Activated naive CD4-positive, alpha-beta T cell treated with anti-CD3 and anti-CD28 coated beads for 36 hours (primary cell): Measurements from ENCODE around the gene CADM1. TPM values are rescaled to one million over a fixed set of nuclear protein-coding genes. Genes with fewer than 3 reads are reported as not detected.

Experiments used
- CTCF ChIA-PET: fragments of 350-600 bp; sonication (Branson Sonifier 250); formaldehyde crosslinking; loops from one replicate; lab custom pipeline; 2021; ENCODE audit warnings: antibody characterized with exemption; lab: Charles Lee
- DNase-seq: peaks from one replicate; pipeline ENCODE4 v3.0.0-alpha.2; 2020
- H3K27ac Mint-ChIP-seq: one replicate; pipeline ENCODE4 v1.8.0; 2021; ENCODE audit warnings: mild to moderate bottlenecking, mixed read lengths
- H3K27me3 Mint-ChIP-seq: one replicate; pipeline ENCODE4 v1.8.0; 2021; ENCODE audit warnings: low read depth, mixed read lengths
- H3K36me3 Mint-ChIP-seq: one replicate; pipeline ENCODE4 v1.8.0; 2021; ENCODE audit warnings: low read depth, mixed read lengths
- H3K4me1 Mint-ChIP-seq: one replicate; pipeline ENCODE4 v1.8.0; 2021; ENCODE audit warnings: low read depth, mixed read lengths
- H3K4me3 Mint-ChIP-seq: one replicate; pipeline ENCODE4 v1.8.0; 2021; ENCODE audit warnings: mild to moderate bottlenecking, moderate library complexity, mixed read lengths
- H3K9me3 Mint-ChIP-seq: one replicate; pipeline ENCODE4 v1.8.0; 2021; ENCODE audit warnings: mixed read lengths
- intact Hi-C: fragments of 100-400 bp; cut with micrococcal nuclease; formaldehyde crosslinking; loops from one replicate; pipeline ENCODE4 v1.15.1; 2023
- total RNA-seq, 2 experiments: library from RNA; stranded (reverse); gene quantifications; one replicate each; pipeline ENCODE4 v1.2.3, GENCODE V29; 2021

The CADM1 gene
- total RNA-seq, 2 experiments from 2014 or later = 0.24 TPM; not detected in 1

DNA sequence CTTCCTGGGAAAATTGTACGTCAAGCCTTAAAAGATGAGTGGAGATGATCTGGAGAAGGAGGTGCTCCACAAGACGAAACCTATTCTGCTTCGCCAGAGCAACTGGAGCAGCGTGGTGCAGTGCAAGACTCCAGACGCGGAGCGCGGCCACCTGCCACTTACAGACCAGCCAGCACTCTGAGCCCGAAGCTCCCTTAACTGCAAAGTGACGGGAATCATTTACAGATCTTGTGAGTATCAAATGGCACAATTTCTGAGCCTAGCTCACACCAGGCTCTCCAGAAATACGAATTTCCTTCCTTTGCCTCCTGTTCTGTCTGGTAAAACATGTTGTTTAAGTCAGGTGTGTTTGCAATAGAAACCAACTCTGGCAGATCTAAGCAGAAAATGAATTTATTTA, 369.3 kb downstream of the CADM1 start:
- intact Hi-C loops = no loop called here
- Mint-ChIP-seq H3K27me3 (no peaks in the 10 kb centered on the region), H3K27ac (no peak overlapping the region), H3K9me3 (no peaks in the 10 kb centered on the region), H3K4me3 (no peak overlapping the region), H3K36me3 (no peaks in the 10 kb centered on the region), H3K4me1 (no peaks in the 10 kb centered on the region)
- CTCF ChIA-PET = no interaction called here
- DNase-seq = no peak

DNA sequence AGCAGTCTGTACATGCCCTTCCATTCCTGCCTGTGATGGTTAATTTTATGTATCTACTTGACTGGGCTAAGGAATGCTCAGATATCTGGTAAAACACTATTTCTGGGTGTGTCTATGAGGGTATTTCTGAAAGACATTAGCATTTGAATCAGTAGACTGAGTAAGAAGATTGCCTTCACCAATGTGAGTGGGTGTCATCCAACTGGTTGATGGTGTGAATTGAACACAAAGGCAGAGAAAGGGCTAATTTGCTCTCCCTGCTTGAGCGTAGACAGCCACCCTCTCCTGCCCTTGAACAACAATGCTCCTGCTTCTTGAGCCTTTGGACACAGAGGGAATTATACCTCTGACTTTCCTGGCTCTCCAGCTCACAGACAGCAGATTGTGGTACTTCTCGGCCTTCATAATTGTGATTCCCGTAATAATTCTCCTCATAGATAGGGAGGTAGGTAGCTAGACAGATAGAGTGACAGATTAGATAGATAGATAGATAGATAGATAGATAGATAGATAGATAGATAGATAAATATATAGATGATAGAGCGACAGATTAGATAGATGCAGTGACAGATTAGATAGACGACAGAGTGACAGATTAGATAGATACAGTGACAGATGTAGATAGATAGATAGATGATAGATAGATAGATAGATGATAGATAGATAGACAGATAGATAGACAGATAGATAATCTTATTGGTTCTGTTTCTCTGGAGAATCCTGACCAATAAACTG, 370.6 kb downstream of the CADM1 start:
- H3K4me3 Mint-ChIP-seq = no peak overlapping the region
- no peaks in the 10 kb centered on the region for H3K9me3 Mint-ChIP-seq
- no peaks in the 10 kb centered on the region for H3K4me1 Mint-ChIP-seq
- H3K27me3 Mint-ChIP-seq = peaks cover 2% of the 10 kb centered on the region
- no peak for DNase-seq
- H3K36me3 Mint-ChIP-seq = no peaks in the 10 kb centered on the region
- intact Hi-C loops = no loop called here
- no peak overlapping the region for H3K27ac Mint-ChIP-seq
- CTCF ChIA-PET = no interaction called here

DNA sequence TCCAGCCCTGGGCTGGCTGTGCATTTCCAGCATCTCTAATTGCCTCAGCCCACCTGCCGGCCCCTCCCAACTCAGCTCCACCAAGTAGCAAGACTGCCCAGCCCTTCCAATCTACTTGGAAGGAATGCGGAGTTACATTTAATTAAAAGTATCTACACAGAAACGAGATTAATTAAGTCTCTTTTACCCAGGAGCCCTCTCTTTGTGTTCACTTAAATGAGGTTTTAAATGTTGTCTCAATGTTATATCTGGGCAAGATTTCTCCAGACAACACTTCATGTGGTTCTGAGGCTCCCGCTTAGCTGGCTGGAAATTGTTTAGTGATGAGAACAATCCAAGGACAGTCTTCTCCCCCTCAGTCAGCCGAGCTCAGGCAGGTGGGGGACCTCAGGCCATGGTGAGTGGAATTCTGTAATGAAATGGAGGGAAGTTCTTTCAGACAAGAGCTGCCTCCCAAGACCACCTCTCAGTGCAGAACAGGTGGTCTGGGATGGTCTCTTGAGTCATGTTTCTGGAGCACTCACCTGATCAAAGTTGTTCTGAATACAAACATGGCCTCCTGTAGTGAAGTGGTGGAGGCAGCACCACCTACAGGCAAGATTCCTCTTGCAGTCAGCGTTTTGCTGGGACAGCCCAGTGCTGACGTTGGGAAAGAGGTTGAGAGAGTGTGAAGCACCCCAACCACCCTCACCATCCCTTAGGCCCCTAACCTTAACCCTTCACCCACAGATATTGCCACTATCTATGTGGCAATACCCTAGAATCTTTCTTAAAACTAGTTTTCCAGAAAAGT, 371.6 kb downstream of the CADM1 start:
- no peak overlapping the region for H3K4me3 Mint-ChIP-seq
- no peaks in the 10 kb centered on the region for H3K4me1 Mint-ChIP-seq
- CTCF ChIA-PET = interaction anchor here (0.6 kb wide), 1 partner anchor 111 kb away, joined by 3 read pairs; no protein-coding TSS in a partner anchor
- no peaks in the 10 kb centered on the region for H3K9me3 Mint-ChIP-seq
- H3K27me3 Mint-ChIP-seq = peaks cover 2% of the 10 kb centered on the region
- intact Hi-C loops = no loop called here
- no peaks in the 10 kb centered on the region for H3K36me3 Mint-ChIP-seq
- H3K27ac Mint-ChIP-seq = no peak overlapping the region
- peak; percentile 23 for DNase-seq

DNA sequence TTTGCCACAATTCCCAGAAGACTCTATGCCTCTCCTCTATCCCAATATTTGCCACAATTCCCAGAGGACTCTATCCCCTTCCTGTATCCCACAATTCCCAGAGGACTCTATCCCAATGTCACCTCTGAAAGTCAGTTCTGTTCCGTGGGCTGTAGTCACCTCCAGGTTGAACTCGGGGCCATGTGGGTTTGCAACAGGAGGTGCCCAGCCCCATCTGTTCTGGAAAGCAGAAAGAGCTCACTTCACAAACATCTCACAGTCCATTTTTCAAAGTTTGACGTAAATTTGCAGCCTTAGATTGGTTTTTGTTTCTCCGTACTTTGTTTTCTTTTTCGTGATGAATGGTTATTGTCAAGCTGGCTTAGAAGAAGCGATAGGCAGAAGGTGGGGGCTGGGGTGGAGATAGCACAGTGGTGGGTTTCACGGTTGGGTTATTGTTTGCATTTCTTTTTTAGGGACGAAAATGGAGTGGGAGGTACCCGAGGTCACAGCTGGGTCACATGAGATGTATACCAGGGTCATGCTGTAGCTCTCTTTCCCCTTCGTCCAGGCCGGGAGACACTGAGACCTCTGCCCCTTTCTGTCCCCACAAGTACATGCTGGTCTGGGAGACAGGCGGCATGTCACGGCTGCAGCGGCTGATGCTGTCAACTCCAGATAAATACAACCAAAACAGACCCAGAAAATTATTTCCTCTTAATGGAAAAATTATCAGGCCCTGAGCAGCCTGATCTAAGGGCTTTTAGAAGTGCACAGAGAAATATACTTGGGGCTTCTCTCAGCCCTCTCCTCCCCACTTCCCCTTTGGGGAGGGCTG, 374.5 kb downstream of the CADM1 start:
- Mint-ChIP-seq H3K4me1 (no peaks in the 10 kb centered on the region), H3K27me3 (peaks cover 2% of the 10 kb centered on the region)
- intact Hi-C loops = no loop called here

DNA sequence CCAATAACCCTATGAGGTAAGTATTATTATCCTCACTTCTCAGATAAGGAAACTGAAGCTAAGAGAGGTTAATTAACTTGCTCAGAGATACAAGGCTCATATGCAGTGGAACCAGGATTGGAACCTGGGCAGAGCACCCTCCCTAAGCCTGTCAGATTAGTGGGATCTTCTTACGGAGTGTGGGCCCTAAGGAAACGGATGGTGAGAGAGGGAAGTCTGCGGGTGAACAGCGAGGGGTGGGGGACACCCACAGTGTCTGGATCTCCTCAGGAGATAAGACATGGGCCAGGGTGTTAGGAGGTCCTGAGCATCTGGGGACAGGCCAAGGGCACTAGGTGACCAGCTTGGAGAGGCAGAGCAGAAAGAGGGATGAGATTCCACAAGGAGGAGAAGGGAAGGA, 376.0 kb downstream of the CADM1 start:
- Mint-ChIP-seq H3K9me3 (no peaks in the 10 kb centered on the region), H3K4me3 (no peak overlapping the region), H3K27ac (no peak overlapping the region), H3K36me3 (no peaks in the 10 kb centered on the region), H3K27me3 (peaks cover 2% of the 10 kb centered on the region), H3K4me1 (no peaks in the 10 kb centered on the region)
- CTCF ChIA-PET = no interaction called here
- intact Hi-C loops = no loop called here
- DNase-seq = no peak

More for the DNA sequence above, 374.5 kb downstream of the CADM1 start:
- H3K36me3 Mint-ChIP-seq = no peaks in the 10 kb centered on the region
- DNase-seq = no peak
- no peaks in the 10 kb centered on the region for H3K9me3 Mint-ChIP-seq
- no peak overlapping the region for H3K27ac Mint-ChIP-seq
- CTCF ChIA-PET = no interaction called here
- H3K4me3 Mint-ChIP-seq = no peak overlapping the region

DNA sequence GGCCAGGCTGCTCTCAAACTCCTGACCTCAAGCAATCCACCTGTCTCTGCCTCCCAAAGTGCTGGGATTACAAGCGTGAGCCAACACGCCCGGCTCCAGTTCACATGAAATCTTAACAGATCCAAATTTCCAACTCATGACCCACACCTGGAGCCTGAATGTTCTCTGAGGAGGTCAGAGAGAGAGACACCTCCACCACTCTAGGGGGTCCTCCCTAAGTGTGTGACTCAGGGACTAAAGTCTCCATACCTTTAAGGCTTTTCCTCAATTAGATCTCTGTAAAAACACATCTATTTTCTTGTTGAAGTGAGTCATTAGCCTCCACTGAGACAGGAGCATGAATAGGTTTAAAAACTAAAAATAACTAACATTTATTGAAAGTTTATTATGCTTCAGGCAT, 376.4 kb downstream of the CADM1 start:
- no peaks in the 10 kb centered on the region for H3K4me1 Mint-ChIP-seq
- H3K27me3 Mint-ChIP-seq = peaks cover 2% of the 10 kb centered on the region
- H3K9me3 Mint-ChIP-seq = no peaks in the 10 kb centered on the region
- H3K4me3 Mint-ChIP-seq = no peak overlapping the region
- no peak overlapping the region for H3K27ac Mint-ChIP-seq
- no peak for DNase-seq
- H3K36me3 Mint-ChIP-seq = no peaks in the 10 kb centered on the region
- intact Hi-C loops = no loop called here
- CTCF ChIA-PET = no interaction called here

DNA sequence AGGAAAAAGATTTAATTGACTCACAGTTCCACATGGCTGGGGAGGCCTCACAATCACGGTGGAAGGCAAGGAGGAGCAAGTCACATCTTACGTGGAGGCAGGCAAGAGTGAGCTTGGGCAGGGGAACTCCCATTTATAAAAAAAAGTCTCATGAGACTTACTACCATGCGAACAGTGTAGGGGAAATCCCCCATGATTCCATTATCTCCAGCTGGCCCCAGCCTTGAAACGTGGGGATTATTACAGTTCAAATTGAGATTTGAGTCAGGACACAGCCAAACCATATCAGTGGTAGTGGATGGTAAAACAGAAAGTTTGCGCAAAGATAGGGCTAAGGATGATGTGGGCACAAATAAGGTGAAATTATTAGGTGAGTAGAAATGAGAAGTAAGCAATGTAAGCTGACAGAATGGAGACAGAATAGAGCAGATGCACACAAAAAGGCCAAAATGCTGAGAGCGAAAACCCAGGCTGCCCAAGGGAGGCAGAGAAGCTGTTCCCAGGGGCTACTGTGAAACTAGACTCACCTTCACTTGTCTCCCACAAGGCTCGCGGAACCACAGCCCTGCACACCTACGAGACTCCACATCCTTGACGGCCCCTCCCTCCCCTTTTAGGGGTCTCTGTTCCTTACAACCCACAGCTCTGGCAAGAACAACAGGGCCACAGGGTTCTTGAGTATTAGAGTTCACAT, 377.6 kb downstream of the CADM1 start:
- Mint-ChIP-seq H3K27me3 (peaks cover 2% of the 10 kb centered on the region), H3K36me3 (no peaks in the 10 kb centered on the region), H3K4me3 (no peak overlapping the region), H3K27ac (no peak overlapping the region), H3K9me3 (no peaks in the 10 kb centered on the region), H3K4me1 (no peaks in the 10 kb centered on the region)
- DNase-seq = no peak
- CTCF ChIA-PET = no interaction called here
- intact Hi-C loops = no loop called here

DNA sequence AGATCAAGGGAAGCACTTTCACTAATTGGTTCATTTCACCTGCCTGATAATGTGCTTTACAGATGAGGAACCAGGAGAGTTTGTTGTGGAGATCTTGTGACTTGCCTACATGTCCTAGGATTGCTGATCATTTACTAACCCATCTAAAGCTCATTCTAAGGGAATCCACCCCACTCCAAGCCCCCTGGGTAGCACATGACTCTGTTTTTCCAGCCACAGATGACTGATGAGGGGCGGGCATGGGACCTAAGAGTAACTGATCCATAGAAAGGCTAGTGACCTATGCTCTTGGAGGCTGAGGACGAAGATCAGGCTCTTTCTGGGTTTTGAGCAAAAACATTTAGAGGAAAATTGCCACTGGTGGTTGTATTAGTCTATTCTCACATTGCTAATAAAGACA, 378.1 kb downstream of the CADM1 start:
- Mint-ChIP-seq H3K27ac (no peak overlapping the region), H3K36me3 (no peaks in the 10 kb centered on the region), H3K27me3 (peaks cover 5% of the 10 kb centered on the region), H3K9me3 (no peaks in the 10 kb centered on the region), H3K4me3 (no peak overlapping the region), H3K4me1 (no peaks in the 10 kb centered on the region)
- CTCF ChIA-PET = no interaction called here
- intact Hi-C loops = no loop called here
- DNase-seq = no peak

DNA sequence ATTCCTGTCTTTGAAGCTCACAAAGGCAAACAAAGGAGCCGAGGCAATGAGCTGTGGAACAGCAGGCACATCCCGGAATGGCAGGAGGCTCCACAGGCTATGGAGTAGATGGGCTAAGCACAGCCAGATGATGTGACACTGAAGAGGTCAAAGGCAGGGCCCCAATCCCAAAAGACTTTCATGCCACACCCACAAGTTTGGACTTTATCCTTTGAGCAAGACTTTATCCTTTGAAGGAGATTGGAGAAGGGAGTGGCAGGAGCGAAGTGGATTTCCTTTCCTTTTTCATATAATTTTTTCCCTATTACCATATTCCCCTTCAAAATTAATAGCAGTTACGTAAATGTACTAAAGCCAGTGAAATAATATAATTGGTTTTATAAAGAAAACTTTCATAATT, 379.4 kb downstream of the CADM1 start:
- Mint-ChIP-seq H3K9me3 (no peaks in the 10 kb centered on the region), H3K4me3 (no peak overlapping the region), H3K36me3 (no peaks in the 10 kb centered on the region), H3K4me1 (no peaks in the 10 kb centered on the region), H3K27me3 (peaks cover 7% of the 10 kb centered on the region), H3K27ac (no peak overlapping the region)
- CTCF ChIA-PET = no interaction called here
- DNase-seq = no peak
- intact Hi-C loops = no loop called here

DNA sequence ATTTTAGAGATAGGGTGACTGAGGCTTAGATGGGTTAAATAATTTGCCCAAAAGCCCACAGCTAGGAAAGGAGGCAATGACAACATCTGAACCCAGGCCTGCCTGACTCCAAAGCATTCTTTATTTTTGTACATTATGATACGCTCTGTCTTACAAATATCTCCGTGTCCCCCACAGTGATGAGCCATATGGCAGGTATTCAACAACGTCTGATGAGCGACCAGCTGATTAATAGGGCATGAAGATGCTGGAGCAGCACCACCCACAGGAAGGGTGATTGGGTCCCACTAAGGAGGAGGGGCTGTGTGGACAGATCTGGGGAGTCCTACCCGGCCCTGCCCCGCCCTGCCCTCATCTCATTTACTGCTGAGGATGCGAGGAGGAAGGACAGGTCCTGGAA, 380.6 kb downstream of the CADM1 start:
- Mint-ChIP-seq H3K9me3 (no peaks in the 10 kb centered on the region), H3K27ac (no peak overlapping the region), H3K36me3 (no peaks in the 10 kb centered on the region), H3K4me3 (no peak overlapping the region), H3K27me3 (peaks cover 5% of the 10 kb centered on the region), H3K4me1 (no peaks in the 10 kb centered on the region)
- no peak for DNase-seq
- CTCF ChIA-PET = no interaction called here
- intact Hi-C loops = no loop called here

DNA sequence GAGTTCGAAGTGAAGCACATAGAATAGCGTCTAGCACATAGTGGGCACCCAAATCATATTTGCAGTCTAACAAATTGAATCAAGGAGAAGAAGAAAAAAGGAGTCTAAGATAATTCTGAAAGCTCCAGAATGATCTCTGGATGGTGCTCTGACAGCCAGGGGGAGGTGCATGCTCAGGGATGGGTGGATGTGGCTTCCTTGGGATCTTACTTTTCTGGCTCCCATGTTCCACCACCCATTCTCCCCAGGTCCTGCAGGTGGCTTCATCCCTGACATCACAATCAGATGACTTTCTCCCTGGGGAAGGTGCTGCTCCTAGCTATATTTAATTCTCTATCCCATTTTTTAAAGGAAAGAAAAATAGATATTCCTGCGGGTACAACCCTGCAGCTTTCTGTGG, 381.9 kb downstream of the CADM1 start:
- CTCF ChIA-PET = interaction anchor here (0.8 kb wide), 1 partner anchor 18 kb away, joined by 3 read pairs; no protein-coding TSS in a partner anchor
- Mint-ChIP-seq H3K9me3 (no peaks in the 10 kb centered on the region), H3K27ac (no peak overlapping the region), H3K27me3 (peaks cover 5% of the 10 kb centered on the region), H3K36me3 (no peaks in the 10 kb centered on the region), H3K4me3 (no peak overlapping the region), H3K4me1 (no peaks in the 10 kb centered on the region)
- no peak for DNase-seq
- intact Hi-C loops = no loop called here
